ENCODE measurements around the gene NME8.

Gene NME8

GRCh38 chr7:37899712-37900247, 51.4 kb downstream of the NME8 start:
- in situ Hi-C loops (cut with MboI; ENCODE audit: low sequenced_read_pairs): loop anchor here (25.0 kb wide), 2 partner anchors 313 to 438 kb away; no protein-coding TSS in a partner anchor

- in situ Hi-C loops (cut with MboI; ENCODE audit: low sequenced_read_pairs): loop anchor here (25.0 kb wide), 2 partner anchors 311 to 436 kb away; no protein-coding TSS in a partner anchor
Measured at GRCh38 chr7:37901236-37901827, 52.9 kb downstream of the NME8 start.

GRCh38 chr7:37901890-37902524, 53.6 kb downstream of the NME8 start:
- in situ Hi-C loops (cut with MboI; ENCODE audit: low sequenced_read_pairs): loop anchor here (25.0 kb wide), 2 partner anchors 310 to 435 kb away; no protein-coding TSS in a partner anchor

- in situ Hi-C loops (cut with MboI; ENCODE audit: low sequenced_read_pairs): loop anchor here (25.0 kb wide), 2 partner anchors 304 to 429 kb away; no protein-coding TSS in a partner anchor
Measured at GRCh38 chr7:37908221-37908788, 59.9 kb downstream of the NME8 start.

GRCh38 chr7:37912756-37913155, 64.4 kb downstream of the NME8 start:
- in situ Hi-C loops (cut with MboI; ENCODE audit: low sequenced_read_pairs): loop anchor here (25.0 kb wide), 2 partner anchors 300 to 425 kb away; no protein-coding TSS in a partner anchor

GRCh38 chr7:37915438-37915837, 67.0 kb downstream of the NME8 start:
- in situ Hi-C loops (cut with MboI; ENCODE audit: low sequenced_read_pairs): loop anchor here (25.0 kb wide), 2 partner anchors 297 to 422 kb away; no protein-coding TSS in a partner anchor

- in situ Hi-C loops (cut with MboI; ENCODE audit: low sequenced_read_pairs): loop anchor here (25.0 kb wide), 2 partner anchors 296 to 421 kb away; no protein-coding TSS in a partner anchor
Measured at GRCh38 chr7:37916017-37916672, 67.7 kb downstream of the NME8 start.

- in situ Hi-C loops (cut with MboI; ENCODE audit: low sequenced_read_pairs): loop anchor here (25.0 kb wide), 2 partner anchors 295 to 420 kb away; no protein-coding TSS in a partner anchor
Measured at GRCh38 chr7:37916673-37917660, 68.6 kb downstream of the NME8 start, which contains the start of gene SFRP4. Gene SFRP4, minus strand, starts transcription at chr7:37916817. Its CDS starts 280 bp downstream, at chr7:37916537.

- in situ Hi-C loops (cut with MboI; ENCODE audit: low sequenced_read_pairs): loop anchor here (25.0 kb wide), 2 partner anchors 294 to 419 kb away; no protein-coding TSS in a partner anchor
Measured at GRCh38 chr7:37918526-37918925, 70.1 kb downstream of the NME8 start.

GRCh38 chr7:37920305-37920848, 72.0 kb downstream of the NME8 start, which contains the start of gene EPDR1:
Gene EPDR1, plus strand, starts transcription at chr7:37920640. Its CDS starts 300 bp downstream, at chr7:37920940.
- in situ Hi-C loops (cut with MboI; ENCODE audit: low sequenced_read_pairs): loop anchor here (25.0 kb wide), 2 partner anchors 292 to 417 kb away; no protein-coding TSS in a partner anchor

- in situ Hi-C loops (cut with MboI; ENCODE audit: low sequenced_read_pairs): loop anchor here (25.0 kb wide), 2 partner anchors 291 to 416 kb away; no protein-coding TSS in a partner anchor
Measured at GRCh38 chr7:37920849-37921805, 72.7 kb downstream of the NME8 start.

- in situ Hi-C loops (cut with MboI; ENCODE audit: low sequenced_read_pairs): loop anchor here (25.0 kb wide), 2 partner anchors 290 to 415 kb away; no protein-coding TSS in a partner anchor
Measured at GRCh38 chr7:37921876-37922275, 73.5 kb downstream of the NME8 start.

GRCh38 chr7:37923996-37924395, 75.6 kb downstream of the NME8 start:
- in situ Hi-C loops (cut with MboI; ENCODE audit: low sequenced_read_pairs): loop anchor here (25.0 kb wide), 2 partner anchors 288 to 413 kb away; no protein-coding TSS in a partner anchor

- in situ Hi-C loops (cut with MboI; ENCODE audit: low sequenced_read_pairs): loop anchor here (25.0 kb wide), 2 partner anchors 288 to 413 kb away; no protein-coding TSS in a partner anchor
Measured at GRCh38 chr7:37924491-37925041, 76.2 kb downstream of the NME8 start.

- in situ Hi-C loops (cut with MboI; ENCODE audit: low sequenced_read_pairs): no loop called here
Measured at GRCh38 chr7:37925620-37926019, 77.2 kb downstream of the NME8 start.

GRCh38 chr7:37927773-37928444, 79.5 kb downstream of the NME8 start:
- in situ Hi-C loops (cut with MboI; ENCODE audit: low sequenced_read_pairs): no loop called here

GRCh38 chr7:37928878-37929277, 80.5 kb downstream of the NME8 start:
- in situ Hi-C loops (cut with MboI; ENCODE audit: low sequenced_read_pairs): no loop called here
